GM12892 (cell line): ENCODE results near the gene CCNF.
"Not testable (repeated sequence)": the region's sequence is repeated elsewhere in the genome, so short reads cannot be mapped to it uniquely, and the experiment has no call there.

ENCODE experiments used
- POLR2A ChIP-seq: IDR thresholded peaks from 2 replicates; pipeline ENCODE4 v1.6.1; 2011; ENCODE audit warnings: low read depth, low read length, control low read depth
- TAF1 ChIP-seq: IDR thresholded peaks from 2 replicates; pipeline ENCODE4 v1.6.1; 2011; ENCODE audit warnings: low read depth, mild to moderate bottlenecking, control low read depth, low read length, borderline replicate concordance

DNA sequence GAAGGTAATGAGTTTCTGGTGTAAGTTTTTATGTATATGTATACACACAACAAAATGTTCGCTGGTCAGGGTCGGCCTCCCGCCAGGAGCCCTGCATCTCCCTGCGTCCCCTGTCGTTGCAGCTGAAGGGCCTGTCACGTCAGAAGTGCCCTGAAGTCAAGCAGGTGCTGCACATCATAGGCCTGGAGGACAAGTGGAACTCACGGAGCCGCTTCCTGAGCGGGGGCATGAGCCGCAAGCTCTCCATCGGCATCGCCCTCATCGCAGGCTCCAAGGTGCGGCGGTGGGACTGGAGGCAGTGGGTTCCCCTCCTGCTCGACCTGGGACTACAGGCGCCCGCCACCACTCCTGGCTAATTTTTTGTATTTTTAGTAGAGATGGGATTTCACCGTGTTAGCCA is 43.3 kb upstream of the CCNF start:
- TF ChIP-seq TAF1, POLR2A: not testable (repeated sequence)
